HepG2 (cell line): ENCODE measurements around the gene NUP85. TPM values are rescaled to one million over a fixed set of nuclear protein-coding genes. Genes with fewer than 3 reads are reported as not detected.

Experiments used
- ATF3 ChIP-seq: sonication (generic); formaldehyde crosslinking; IDR thresholded peaks from 2 replicates; pipeline ENCODE4 v1.4.0; 2020; ENCODE audit warnings: missing genetic modification reagents
- CHCHD3 ChIP-seq: sonication (generic); formaldehyde crosslinking; IDR thresholded peaks from 2 replicates; pipeline ENCODE4 v1.8.0; 2022; ENCODE audit warnings: mild to moderate bottlenecking, missing genetic modification reagents, moderate library complexity
- ETV5 ChIP-seq: IDR thresholded peaks from 2 replicates; pipeline ENCODE4 v1.6.1; 2018; ENCODE audit warnings: missing biosample characterization, missing genetic modification reagents, inconsistent platforms, borderline replicate concordance
- MAFK ChIP-seq, 2 experiments: IDR thresholded peaks in 1 of 2; conservative IDR thresholded peaks in 1 of 2; 2 replicates each; pipeline ENCODE4 v1.6.1; 2011; ENCODE audit warnings: improper control_type of control experiment in 2 of 2, low read length in 2 of 2
- MIER3 ChIP-seq: IDR thresholded peaks from 2 replicates; pipeline ENCODE4 v1.6.1; 2016; ENCODE audit warnings: missing compliant biosample characterization, borderline replicate concordance
- NKX3-1 ChIP-seq: sonication (generic); formaldehyde crosslinking; IDR thresholded peaks from 2 replicates; pipeline ENCODE4 v1.5.0; 2020; ENCODE audit warnings: missing genetic modification reagents
- SOX13 ChIP-seq, 3 experiments: fragments of 450-650 bp in 1 of 3; sonication (generic) in 1 of 3; formaldehyde crosslinking in 1 of 3; IDR thresholded peaks in 2 of 3; conservative IDR thresholded peaks in 1 of 3; 2 replicates each; pipeline versions ENCODE4 v1.5.0 to v1.6.1; 2016 to 2020; ENCODE audit warnings: antibody characterized with exemption in 1 of 3, mild to moderate bottlenecking in 1 of 3, missing compliant biosample characterization in 1 of 3, missing genetic modification reagents in 1 of 3, moderate library complexity in 1 of 3
- TFDP1 ChIP-seq: IDR thresholded peaks from 2 replicates; pipeline ENCODE4 v1.6.1; 2016; ENCODE audit warnings: missing compliant biosample characterization, missing genetic modification reagents, borderline replicate concordance
- ZKSCAN5 ChIP-seq: sonication (generic); formaldehyde crosslinking; IDR thresholded peaks from 2 replicates; pipeline ENCODE4 v1.5.1; 2020; ENCODE audit warnings: mild to moderate bottlenecking, missing genetic modification reagents
- ZNF142 ChIP-seq: sonication (generic); formaldehyde crosslinking; IDR thresholded peaks from 2 replicates; pipeline ENCODE4 v1.4.0; 2020; ENCODE audit warnings: missing genetic modification reagents
- ZNF224 ChIP-seq: sonication (generic); formaldehyde crosslinking; IDR thresholded peaks from 2 replicates; pipeline ENCODE4 v1.5.0; 2020; ENCODE audit warnings: mild to moderate bottlenecking, missing genetic modification reagents
- ZNF30 ChIP-seq: sonication (generic); formaldehyde crosslinking; IDR thresholded peaks from 2 replicates; pipeline ENCODE4 v1.5.0; 2020; ENCODE audit warnings: mild to moderate bottlenecking, missing genetic modification reagents
- ZNF33A ChIP-seq: sonication (generic); formaldehyde crosslinking; IDR thresholded peaks from 2 replicates; pipeline ENCODE4 v1.5.1; 2020; ENCODE audit warnings: missing genetic modification reagents, mild to moderate bottlenecking, moderate library complexity, borderline replicate concordance
- ZNF503 ChIP-seq: sonication (generic); formaldehyde crosslinking; IDR thresholded peaks from 2 replicates; pipeline ENCODE4 v1.4.0; 2020; ENCODE audit warnings: missing genetic modification reagents
- ZNF605 ChIP-seq: sonication (generic); formaldehyde crosslinking; IDR thresholded peaks from 2 replicates; pipeline ENCODE4 v1.8.0; 2022; ENCODE audit warnings: mild to moderate bottlenecking, missing genetic modification reagents
- ZNF782 ChIP-seq: sonication (generic); formaldehyde crosslinking; IDR thresholded peaks from 2 replicates; pipeline ENCODE4 v1.4.0; 2020; ENCODE audit warnings: missing genetic modification reagents, mild to moderate bottlenecking, borderline replicate concordance
- polyA plus RNA-seq, 8 experiments: library from polyadenylated mRNA; depleted of rRNA in 3 of 8; stranded (reverse) in 7 of 8; unstranded in 1 of 8; fragments of >200 nt; fragmentation: Illumina TruSeq in 4 of 8; extraction: Trizol in 4 of 8; gene quantifications; 2 replicates each; pipeline versions ENCODE4 v1.2.1 to v1.2.3, GENCODE V29; 2011 to 2016; ENCODE audit warnings: low read depth in 4 of 8, missing spikeins in 1 of 8, mixed read lengths in 1 of 8; ENCODE audit not compliant: insufficient read depth in 1 of 8
- total RNA-seq, 5 experiments: library from RNA; depleted of rRNA; stranded (reverse); fragments of >200 nt; fragmentation: Illumina TruSeq; extraction: Trizol; gene quantifications; 2 replicates each; pipeline ENCODE4 v1.2.3, GENCODE V29; 2016; ENCODE audit warnings: low read depth in 1 of 5
- TF ChIP-seq, protein P1 (sequence below): conservative IDR thresholded peaks from 2 replicates; pipeline ENCODE4 v1.6.1; 2018; ENCODE audit warnings: missing genetic modification reagents

Gene NUP85
- total and polyA plus RNA-seq, 2 of the 13 experiments (the other 11 are each of a cell fraction or from before 2014, with no cell fraction given): 89.1 to 124 TPM

DNA sequence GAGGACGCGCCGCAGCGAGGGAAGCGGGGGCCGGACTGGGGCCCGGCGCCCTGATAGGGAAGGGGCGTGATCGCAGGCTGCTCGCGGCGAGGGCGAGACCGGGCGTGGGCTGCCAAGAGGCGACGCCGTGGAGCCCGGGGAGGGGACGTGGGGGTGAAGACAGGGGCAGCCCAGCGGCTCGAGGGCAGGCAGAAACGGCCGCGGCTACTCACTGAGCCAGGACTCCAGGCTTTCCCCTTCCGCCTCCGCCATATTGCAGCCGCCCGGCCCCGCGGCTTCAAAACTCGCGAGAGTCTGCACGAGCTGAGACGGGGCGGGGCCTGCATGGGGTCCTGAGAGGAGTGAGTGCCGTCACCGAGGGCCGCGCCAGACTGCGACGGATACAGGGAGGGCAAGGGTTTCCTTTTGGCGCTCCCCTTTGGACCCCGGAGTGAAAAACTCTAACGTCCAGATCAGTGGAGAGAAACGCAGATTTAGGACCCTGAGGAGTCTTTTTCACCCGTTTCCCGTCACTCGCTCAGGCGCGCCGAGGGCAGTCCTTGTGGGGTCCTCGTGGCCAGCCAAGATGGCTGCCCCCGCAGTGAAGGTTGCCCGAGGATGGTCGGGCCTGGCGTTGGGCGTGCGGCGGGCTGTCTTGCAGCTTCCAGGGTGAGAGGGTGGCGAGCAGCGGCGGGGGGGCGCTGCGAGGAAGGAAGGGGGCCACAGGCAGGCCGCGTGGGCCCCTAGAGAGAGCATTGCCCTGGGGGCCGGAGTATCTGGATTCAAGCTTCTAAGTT lies 56.0 kb downstream of the NUP85 start, which contains the start of the genes GGA3 and MRPS7 (continued):
- TF ChIP-seq ZNF503 (no peak), ZKSCAN5 (CRISPR knock-in tag) (no peak), ZNF224 (CRISPR knock-in tag) (peak; percentile 98; the same call in 1 of the 2 replicates), ZNF30 (CRISPR knock-in tag) (no peak), ZNF782 (CRISPR knock-in tag) (peak; percentile 34), ZNF33A (CRISPR knock-in tag) (no peak), ATF3 (no peak; the same call in none of the 2 replicates), ZNF605 (CRISPR knock-in tag) (peak; percentile 99), MAFK (conservative IDR thresholded peaks at IDR 0.05 in 1 of 2, IDR thresholded peaks at IDR 0.05 in 1 of 2; ENCODE audit: low read length in 2 of 2) (no peak), ETV5 (CRISPR knock-in tag) (peak; percentile 16; the same call in 1 of the 2 replicates), NKX3-1 (CRISPR knock-in tag) (peak; percentile 63; the same call in 1 of the 2 replicates), ZNF142 (CRISPR knock-in tag) (no peak), TFDP1 (CRISPR knock-in tag) (peak; percentile 43; the same call in 1 of the 2 replicates), MIER3 (CRISPR knock-in tag) (peak; percentile 80; the same call in 1 of the 2 replicates), CHCHD3 (CRISPR knock-in tag) (no peak; the same call in 1 of the 2 replicates), SOX13 (IDR thresholded peaks at IDR 0.05) (0 out of 2 replicates have a peak, but pooled peaks have one; percentile 24), SOX13 (CRISPR knock-in tag; conservative IDR thresholded peaks at IDR 0.05 in 1 of 2, IDR thresholded peaks at IDR 0.05 in 1 of 2) (no peak)
- TF ChIP-seq, protein P1, sequence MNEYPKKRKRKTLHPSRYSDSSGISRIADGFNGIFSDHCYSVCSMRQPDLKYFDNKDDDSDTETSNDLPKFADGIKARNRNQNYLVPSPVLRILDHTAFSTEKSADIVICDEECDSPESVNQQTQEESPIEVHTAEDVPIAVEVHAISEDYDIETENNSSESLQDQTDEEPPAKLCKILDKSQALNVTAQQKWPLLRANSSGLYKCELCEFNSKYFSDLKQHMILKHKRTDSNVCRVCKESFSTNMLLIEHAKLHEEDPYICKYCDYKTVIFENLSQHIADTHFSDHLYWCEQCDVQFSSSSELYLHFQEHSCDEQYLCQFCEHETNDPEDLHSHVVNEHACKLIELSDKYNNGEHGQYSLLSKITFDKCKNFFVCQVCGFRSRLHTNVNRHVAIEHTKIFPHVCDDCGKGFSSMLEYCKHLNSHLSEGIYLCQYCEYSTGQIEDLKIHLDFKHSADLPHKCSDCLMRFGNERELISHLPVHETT: no peak; the same call in 1 of the 2 replicates
